ENCODE results near the gene INTS11.

INTS11 gene

GRCh38 chr1:1309251-1310108 lies 15.0 kb downstream of the INTS11 start:
- TF ChIP-seq CTCF (IDR thresholded peaks at IDR 0.05; ENCODE audit: extremely low read depth, insufficient read depth, missing control alignments), result no peak
- DNase-seq (ENCODE audit: low spot score), result no peak
- in situ Hi-C loops (cut with MboI; ENCODE audit: low pct_unique_long_range_greater_than_20kb, low sequenced_read_pairs, unreplicated experiment), result no loop called here

GRCh38 chr1:1308756-1309250 lies 15.7 kb downstream of the INTS11 start:
- in situ Hi-C loops (cut with MboI; ENCODE audit: low pct_unique_long_range_greater_than_20kb, low sequenced_read_pairs, unreplicated experiment), result no loop called here
- peak; percentile 59 for DNase-seq (ENCODE audit: low spot score)
- no peak for TF ChIP-seq CTCF (IDR thresholded peaks at IDR 0.05; ENCODE audit: extremely low read depth, insufficient read depth, missing control alignments)

GRCh38 chr1:1307923-1308755 lies 16.3 kb downstream of the INTS11 start, which contains the start of the genes ACAP3 and PUSL1:
Gene ACAP3, minus strand, starts transcription at chr1:1307930. Its CDS starts 115 bp downstream, at chr1:1307815.
Gene PUSL1, plus strand, starts transcription at chr1:1308597. Its CDS starts 47 bp downstream, at chr1:1308644.
- in situ Hi-C loops (cut with MboI; ENCODE audit: low pct_unique_long_range_greater_than_20kb, low sequenced_read_pairs, unreplicated experiment), result no loop called here
- peak; percentile 100 for DNase-seq (ENCODE audit: low spot score)
- peak; percentile 28 for TF ChIP-seq CTCF (IDR thresholded peaks at IDR 0.05; ENCODE audit: extremely low read depth, insufficient read depth, missing control alignments)

GRCh38 chr1:1307261-1307922 lies 17.1 kb downstream of the INTS11 start:
- no peak for TF ChIP-seq CTCF (IDR thresholded peaks at IDR 0.05; ENCODE audit: extremely low read depth, insufficient read depth, missing control alignments)
- in situ Hi-C loops (cut with MboI; ENCODE audit: low pct_unique_long_range_greater_than_20kb, low sequenced_read_pairs, unreplicated experiment), result no loop called here
- no peak for DNase-seq (ENCODE audit: low spot score)

GRCh38 chr1:1306661-1307260 lies 17.7 kb downstream of the INTS11 start:
- no peak for TF ChIP-seq CTCF (IDR thresholded peaks at IDR 0.05; ENCODE audit: extremely low read depth, insufficient read depth, missing control alignments)
- in situ Hi-C loops (cut with MboI; ENCODE audit: low pct_unique_long_range_greater_than_20kb, low sequenced_read_pairs, unreplicated experiment), result no loop called here
- no peak for DNase-seq (ENCODE audit: low spot score)

Data from GM13977 (cell line).